Measurements from ENCODE around the gene ABHD17C.

- TF ChIP-seq EZH2phosphoT487 (IDR thresholded peaks at IDR 0.05; ENCODE audit: low read length) (no peak), EZH2 (optimal IDR thresholded peaks at IDR 0.05; ENCODE audit: low read depth, low read length) (no peak), CTCF (IDR thresholded peaks at IDR 0.05; ENCODE audit: low read length) (no peak)
These were observed 12.9 kb upstream of the ABHD17C start for GRCh38 chr15:80682201-80682600.

Data from MM.1S (cell line).